Frontal cortex (tissue), 4 donors: ENCODE measurements around the gene PARK7. TPM values are rescaled to one million over a fixed set of nuclear protein-coding genes. Genes with fewer than 3 reads are reported as not detected.

Experiments used
- DNase-seq, 2 donors: peaks; one replicate each; pipeline ENCODE4 v3.0.0; 2012; ENCODE audit warnings: low spot score in 2 of 2
- FAIRE-seq: peaks from 2 replicates; lab custom pipeline; 2012; peaks lifted over from hg19 to GRCh38; lab: Jason Lieb, UNC
- total RNA-seq: library from RNA; depleted of rRNA; stranded (reverse); fragments of >200 nt; gene quantifications from one replicate; pipeline ENCODE4 v1.2.3, GENCODE V29; 2014
- donor health status: control.
- donor health status: control.
- donor health status: control.

Gene PARK7
- total RNA-seq, 1 donor from 2014 or later: 160 TPM

- FAIRE-seq (no peak), DNase-seq (no peak)
Measured at GRCh38 chr1:8019229-8019620, 57.7 kb downstream of the PARK7 start.

GRCh38 chr1:8020032-8020431 is 58.5 kb downstream of the PARK7 start:
- no peak for DNase-seq
- FAIRE-seq: no peak

DNA sequence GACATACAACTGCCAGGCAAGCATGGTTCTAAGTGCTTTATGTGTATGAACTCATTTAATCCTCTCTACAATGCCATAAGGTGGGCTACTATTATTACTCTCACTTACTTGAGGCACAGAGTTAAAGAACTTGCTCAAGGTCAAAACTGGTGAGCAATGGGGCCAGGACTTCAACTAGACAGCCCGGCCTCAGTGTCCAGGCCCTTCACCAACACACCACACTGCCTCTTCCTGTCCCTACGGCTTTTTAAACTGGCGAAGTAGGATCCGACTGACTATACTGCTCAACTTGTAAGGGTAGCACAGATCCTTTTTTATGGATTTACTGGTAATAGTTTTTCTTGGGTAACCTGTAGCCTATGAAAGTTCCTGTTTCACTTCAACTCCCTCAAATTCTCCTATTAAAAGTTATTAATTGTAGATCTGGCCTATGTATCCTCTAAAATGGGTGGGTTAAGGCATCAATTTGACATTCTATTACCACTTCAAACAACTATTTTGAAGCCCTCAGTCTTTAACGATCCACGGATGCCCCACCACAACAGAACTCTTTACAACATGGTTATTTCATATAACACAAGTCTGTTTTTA is 60.3 kb downstream of the PARK7 start:
- no peak for FAIRE-seq
- DNase-seq: no peak

- FAIRE-seq (no peak), DNase-seq (no peak)
Measured at GRCh38 chr1:8022395-8023286, 61.1 kb downstream of the PARK7 start.

- DNase-seq (no peak), FAIRE-seq (no peak)
Measured at GRCh38 chr1:8023287-8023994, 61.9 kb downstream of the PARK7 start.

GRCh38 chr1:8023995-8024313 is 62.4 kb downstream of the PARK7 start:
- DNase-seq (no peak), FAIRE-seq (no peak)

DNA sequence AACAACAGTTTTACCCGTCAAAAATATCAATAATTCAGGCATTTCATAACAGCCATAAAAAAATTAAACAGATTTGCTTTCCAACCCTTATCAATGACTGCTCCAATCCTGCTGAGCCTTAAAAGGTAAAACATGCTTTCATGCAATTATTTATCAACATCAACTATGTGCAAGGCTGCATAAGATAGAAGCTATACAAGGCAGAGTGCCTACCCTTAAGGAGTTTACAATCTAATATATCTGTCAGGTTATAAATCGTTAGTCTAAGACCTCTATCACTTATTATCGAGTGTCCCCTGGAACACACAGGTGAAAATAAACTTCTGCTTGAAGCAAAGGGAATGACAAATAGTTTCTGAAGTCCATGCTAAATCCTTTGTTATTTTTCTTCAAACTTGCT is 62.8 kb downstream of the PARK7 start:
- DNase-seq: no peak
- no peak for FAIRE-seq

DNA sequence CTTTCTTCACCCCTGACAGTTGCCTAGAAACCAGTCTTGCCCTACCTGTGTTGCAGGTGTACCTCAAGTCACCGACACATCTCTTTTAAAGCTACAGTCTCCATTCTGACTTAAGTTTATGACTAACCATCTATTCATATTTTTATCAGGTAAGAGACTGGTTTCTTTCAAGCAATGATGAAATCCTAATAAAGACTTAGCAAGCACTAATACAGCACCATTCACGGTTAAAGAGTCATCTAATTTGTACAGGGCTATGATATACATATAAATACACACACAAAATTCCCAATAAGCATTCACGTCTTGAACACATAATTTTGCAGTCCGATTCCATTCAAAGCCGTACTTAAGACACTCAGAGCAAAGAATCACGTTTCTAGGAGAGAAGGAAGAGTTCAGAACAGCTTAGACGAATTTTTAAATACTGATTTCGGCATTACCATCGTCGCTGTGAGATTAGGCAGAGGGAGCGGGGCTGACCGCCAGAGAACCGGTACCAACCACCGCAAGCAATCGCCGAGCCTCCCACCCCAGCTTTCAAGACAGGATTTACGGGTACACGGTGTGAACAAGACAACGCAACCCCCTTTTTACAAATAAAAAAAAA is 63.7 kb downstream of the PARK7 start:
- no peak for FAIRE-seq
- DNase-seq: no peak

- DNase-seq (no peak), FAIRE-seq (no peak)
Measured at GRCh38 chr1:8025671-8026144, 64.2 kb downstream of the PARK7 start.

- FAIRE-seq (no peak), DNase-seq (peak; percentile 94 to 97)
Measured at GRCh38 chr1:8026153-8026975, 64.9 kb downstream of the PARK7 start, which contains the start of gene ERRFI1. Gene ERRFI1 (minus strand): TSS chr1:8026309. CDS start chr1:8015619, 10,690 bp downstream.

GRCh38 chr1:8026976-8027747 is 65.7 kb downstream of the PARK7 start:
- no peak for FAIRE-seq
- no peak for DNase-seq

GRCh38 chr1:8027748-8028570 is 66.4 kb downstream of the PARK7 start:
- DNase-seq (no peak), FAIRE-seq (no peak)

DNA sequence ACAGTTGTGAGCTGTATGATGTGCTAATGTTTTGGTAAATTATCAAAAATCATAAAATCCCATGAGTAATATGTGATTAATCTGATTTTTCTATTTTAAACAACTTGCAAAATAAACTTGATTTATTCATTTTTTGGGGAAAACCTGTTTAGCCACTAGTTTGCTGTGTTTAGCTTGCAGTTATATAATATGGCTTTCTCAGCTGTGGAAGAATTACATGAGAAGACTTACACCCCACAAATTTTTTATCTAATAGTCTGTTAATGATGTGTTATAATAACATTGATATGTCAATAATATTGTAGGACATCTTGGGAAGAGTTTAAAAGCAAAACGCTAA is 67.0 kb downstream of the PARK7 start:
- no peak for FAIRE-seq
- DNase-seq: no peak

GRCh38 chr1:8031176-8031785 is 69.8 kb downstream of the PARK7 start:
- no peak for DNase-seq
- peak; percentile 78 for FAIRE-seq

GRCh38 chr1:8032366-8032910 is 70.9 kb downstream of the PARK7 start:
- no peak for FAIRE-seq

DNA sequence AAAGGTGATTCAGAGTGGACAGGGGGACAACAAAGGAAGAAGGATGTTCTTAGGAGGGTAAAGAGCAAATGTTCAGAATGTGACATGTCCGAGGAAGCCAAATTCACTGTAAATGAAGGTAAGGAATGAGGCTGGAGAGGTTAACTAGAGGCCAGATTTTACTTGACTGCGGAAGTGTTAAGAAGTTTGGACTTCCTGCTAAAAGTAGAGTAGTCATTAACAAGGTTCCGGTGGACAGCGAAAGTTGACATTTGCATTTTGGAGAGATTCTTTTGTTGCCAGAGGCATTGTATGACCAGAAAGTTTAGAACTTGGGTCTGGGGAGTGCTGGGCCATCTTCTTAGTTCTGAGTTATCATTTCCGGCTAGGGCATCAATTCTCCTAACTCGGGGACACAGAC is 71.8 kb downstream of the PARK7 start:
- FAIRE-seq: no peak

More at GRCh38 chr1:8032366-8032910, 70.9 kb downstream of the PARK7 start:
- DNase-seq: no peak

More for the DNA sequence above, 71.8 kb downstream of the PARK7 start:
- no peak for DNase-seq
